ENCODE measurements around the gene SHANK1. TPM values are rescaled to one million over a fixed set of nuclear protein-coding genes. Genes with fewer than 3 reads are reported as not detected.

The SHANK1 gene
- total RNA-seq, 4 donors from 2014 or later = 1.0 TPM; not detected in 3

GRCh38 chr19:50729894-50730293 is 10.3 kb upstream of the SHANK1 start:
- TF ChIP-seq, protein P1, sequence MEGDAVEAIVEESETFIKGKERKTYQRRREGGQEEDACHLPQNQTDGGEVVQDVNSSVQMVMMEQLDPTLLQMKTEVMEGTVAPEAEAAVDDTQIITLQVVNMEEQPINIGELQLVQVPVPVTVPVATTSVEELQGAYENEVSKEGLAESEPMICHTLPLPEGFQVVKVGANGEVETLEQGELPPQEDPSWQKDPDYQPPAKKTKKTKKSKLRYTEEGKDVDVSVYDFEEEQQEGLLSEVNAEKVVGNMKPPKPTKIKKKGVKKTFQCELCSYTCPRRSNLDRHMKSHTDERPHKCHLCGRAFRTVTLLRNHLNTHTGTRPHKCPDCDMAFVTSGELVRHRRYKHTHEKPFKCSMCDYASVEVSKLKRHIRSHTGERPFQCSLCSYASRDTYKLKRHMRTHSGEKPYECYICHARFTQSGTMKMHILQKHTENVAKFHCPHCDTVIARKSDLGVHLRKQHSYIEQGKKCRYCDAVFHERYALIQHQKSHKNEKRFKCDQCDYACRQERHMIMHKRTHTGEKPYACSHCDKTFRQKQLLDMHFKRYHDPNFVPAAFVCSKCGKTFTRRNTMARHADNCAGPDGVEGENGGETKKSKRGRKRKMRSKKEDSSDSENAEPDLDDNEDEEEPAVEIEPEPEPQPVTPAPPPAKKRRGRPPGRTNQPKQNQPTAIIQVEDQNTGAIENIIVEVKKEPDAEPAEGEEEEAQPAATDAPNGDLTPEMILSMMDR (IDR thresholded peaks at IDR 0.05; ENCODE audit: low read depth) = no peak

- TF ChIP-seq, protein P1 (IDR thresholded peaks at IDR 0.05; ENCODE audit: low read depth) = no peak
Observed at GRCh38 chr19:50728084-50728737, 8.6 kb upstream of the SHANK1 start.

GRCh38 chr19:50725911-50726230 is 6.3 kb upstream of the SHANK1 start:
- TF ChIP-seq, protein P1 (IDR thresholded peaks at IDR 0.05; ENCODE audit: low read depth) = no peak

DNA sequence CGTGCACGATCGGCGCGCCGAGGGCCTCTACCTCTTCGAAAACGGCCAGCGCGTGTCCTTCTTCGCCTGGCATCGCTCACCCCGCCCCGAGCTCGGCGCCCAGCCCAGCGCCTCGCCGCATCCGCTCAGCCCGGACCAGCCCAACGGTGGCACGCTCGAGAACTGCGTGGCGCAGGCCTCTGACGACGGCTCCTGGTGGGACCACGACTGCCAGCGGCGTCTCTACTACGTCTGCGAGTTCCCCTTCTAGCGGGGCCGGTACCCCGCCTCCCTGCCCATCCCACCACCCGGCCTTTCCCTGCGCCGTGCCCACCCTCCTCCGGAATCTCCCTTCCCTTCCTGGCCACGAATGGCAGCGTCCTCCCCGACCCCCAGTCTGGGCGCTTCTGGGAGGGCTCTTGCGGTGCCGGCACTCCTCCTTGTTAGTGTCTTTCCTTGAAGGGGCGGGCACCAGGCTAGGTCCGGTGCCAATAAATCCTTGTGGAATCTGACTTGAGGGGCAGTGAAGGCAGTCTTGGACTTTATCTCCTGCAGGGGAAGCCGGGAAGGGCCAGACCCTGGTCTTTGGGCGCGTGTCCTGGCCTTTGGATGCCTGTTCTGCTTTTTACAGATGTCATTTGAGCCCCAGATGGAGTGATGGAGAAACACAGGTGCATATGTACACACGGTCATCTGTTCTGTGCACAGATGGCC is 5.8 kb upstream of the SHANK1 start:
- TF ChIP-seq, protein P1 (IDR thresholded peaks at IDR 0.05; ENCODE audit: low read depth) = no peak

DNA sequence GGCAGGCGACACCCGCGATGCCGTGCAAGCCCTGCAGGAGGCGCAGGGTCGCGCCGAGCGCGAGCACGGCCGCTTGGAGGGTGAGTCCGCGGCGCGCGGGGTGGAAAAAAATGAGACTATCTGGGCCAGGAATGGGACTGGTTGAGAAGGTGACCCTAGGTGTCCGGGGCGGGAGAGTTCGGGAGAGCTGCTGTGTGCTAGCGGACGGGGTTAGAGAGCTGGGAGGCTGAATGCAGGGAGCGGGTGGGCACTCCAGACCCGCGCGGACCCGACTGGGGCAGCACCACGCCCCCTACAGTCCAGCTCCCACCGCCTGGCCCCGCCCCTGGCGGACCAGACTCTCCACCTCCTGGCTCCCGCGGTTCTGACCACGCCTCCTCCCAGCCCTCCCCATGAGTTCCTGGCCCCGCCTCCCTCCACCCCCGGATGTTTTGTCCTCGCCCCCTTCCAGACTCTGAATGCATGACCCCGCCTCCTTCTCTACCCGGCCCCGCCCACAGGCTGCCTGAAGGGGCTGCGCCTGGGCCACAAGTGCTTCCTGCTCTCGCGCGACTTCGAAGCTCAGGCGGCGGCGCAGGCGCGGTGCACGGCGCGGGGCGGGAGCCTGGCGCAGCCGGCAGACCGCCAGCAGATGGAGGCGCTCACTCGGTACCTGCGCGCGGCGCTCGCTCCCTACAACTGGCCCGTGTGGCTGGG is 5.1 kb upstream of the SHANK1 start:
- TF ChIP-seq, protein P1 (IDR thresholded peaks at IDR 0.05; ENCODE audit: low read depth) = no peak

DNA sequence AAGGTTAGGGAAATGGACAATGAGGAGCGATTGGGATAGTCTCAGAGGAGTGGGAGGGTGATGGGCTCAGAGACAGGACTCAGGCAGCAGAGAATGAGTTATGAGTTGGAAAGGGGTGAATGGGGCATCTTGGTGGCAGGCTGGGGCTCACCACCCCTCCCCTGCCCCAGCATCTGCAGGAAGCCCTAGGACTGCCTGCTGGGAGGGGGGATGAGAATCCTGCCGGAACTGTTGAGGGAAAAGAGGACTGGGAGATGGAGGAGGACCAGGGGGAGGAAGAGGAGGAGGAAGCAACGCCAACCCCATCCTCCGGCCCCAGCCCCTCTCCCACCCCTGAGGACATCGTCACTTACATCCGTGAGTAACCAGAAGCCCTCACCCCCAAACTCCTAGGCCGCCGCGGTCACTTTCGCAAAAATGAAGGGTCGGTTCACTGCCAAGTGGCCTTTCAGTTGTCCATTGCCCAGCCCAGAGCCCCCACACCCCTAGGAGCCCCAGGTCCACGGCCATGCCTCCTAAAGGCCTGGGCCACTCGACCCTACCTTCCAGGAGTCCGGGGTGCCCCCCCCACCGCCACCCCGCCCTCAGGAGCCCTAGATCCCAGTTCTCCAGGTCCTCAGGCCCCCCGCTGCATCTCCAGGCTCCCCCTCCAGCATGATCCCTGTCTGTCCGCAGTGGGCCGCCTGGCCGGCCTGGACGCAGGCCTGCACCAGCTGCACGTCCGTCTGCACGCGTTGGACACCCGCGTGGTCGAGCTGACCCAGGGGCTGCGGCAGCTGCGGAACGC is 4.3 kb upstream of the SHANK1 start:
- TF ChIP-seq, protein P1 (IDR thresholded peaks at IDR 0.05; ENCODE audit: low read depth) = no peak

All from subcutaneous adipose tissue (tissue), 4 donors.